Measurements from ENCODE around the gene GNRHR. TPM values are rescaled to one million over a fixed set of nuclear protein-coding genes. Genes with fewer than 3 reads are reported as not detected.

The GNRHR gene
- total RNA-seq, 1 donor from 2014 or later: not detected

GRCh38 chr4:67725981-67726380 is 28.2 kb downstream of the GNRHR start:
- Histone ChIP-seq H3K36me3 (ENCODE audit: control insufficient read depth, insufficient read depth, low read length) (no peaks in the 10 kb centered on the region), H3K4me3 (ENCODE audit: low read depth, low read length) (no peak overlapping the region), H3K27me3 (ENCODE audit: control insufficient read depth, insufficient read depth, low read length) (no peaks in the 10 kb centered on the region)
- TF ChIP-seq CTCF (IDR thresholded peaks at IDR 0.05; ENCODE audit: insufficient read depth, low read length, poor library complexity, severe bottlenecking): no peak
- DNase-seq (ENCODE audit: low read depth): no peak

GRCh38 chr4:67725132-67725531 is 29.1 kb downstream of the GNRHR start:
- Histone ChIP-seq H3K36me3 (ENCODE audit: control insufficient read depth, insufficient read depth, low read length) (no peaks in the 10 kb centered on the region), H3K27me3 (ENCODE audit: control insufficient read depth, insufficient read depth, low read length) (no peaks in the 10 kb centered on the region), H3K4me3 (ENCODE audit: low read depth, low read length) (no peak overlapping the region)
- no peak for DNase-seq (ENCODE audit: low read depth)
- TF ChIP-seq CTCF (IDR thresholded peaks at IDR 0.05; ENCODE audit: insufficient read depth, low read length, poor library complexity, severe bottlenecking): no peak

GRCh38 chr4:67723949-67724348 is 30.2 kb downstream of the GNRHR start:
- TF ChIP-seq CTCF (IDR thresholded peaks at IDR 0.05; ENCODE audit: insufficient read depth, low read length, poor library complexity, severe bottlenecking): no peak
- Histone ChIP-seq H3K4me3 (ENCODE audit: low read depth, low read length) (no peak overlapping the region), H3K36me3 (ENCODE audit: control insufficient read depth, insufficient read depth, low read length) (no peaks in the 10 kb centered on the region), H3K27me3 (ENCODE audit: control insufficient read depth, insufficient read depth, low read length) (no peaks in the 10 kb centered on the region)
- no peak for DNase-seq (ENCODE audit: low read depth)

GRCh38 chr4:67723341-67723740 is 30.8 kb downstream of the GNRHR start:
- H3K36me3 ChIP-seq (ENCODE audit: control insufficient read depth, insufficient read depth, low read length): no peaks in the 10 kb centered on the region
- no peak for DNase-seq (ENCODE audit: low read depth)
- H3K27me3 ChIP-seq (ENCODE audit: control insufficient read depth, insufficient read depth, low read length): no peaks in the 10 kb centered on the region
- no peak for TF ChIP-seq CTCF (IDR thresholded peaks at IDR 0.05; ENCODE audit: insufficient read depth, low read length, poor library complexity, severe bottlenecking)
- no peak overlapping the region for H3K4me3 ChIP-seq (ENCODE audit: low read depth, low read length)

- Histone ChIP-seq H3K36me3 (ENCODE audit: control insufficient read depth, insufficient read depth, low read length) (no peaks in the 10 kb centered on the region), H3K27me3 (ENCODE audit: control insufficient read depth, insufficient read depth, low read length) (no peaks in the 10 kb centered on the region), H3K4me3 (ENCODE audit: low read depth, low read length) (no peak overlapping the region)
- TF ChIP-seq CTCF (IDR thresholded peaks at IDR 0.05; ENCODE audit: insufficient read depth, low read length, poor library complexity, severe bottlenecking): no peak
- no peak for DNase-seq (ENCODE audit: low read depth)
These were observed 32.2 kb downstream of the GNRHR start for GRCh38 chr4:67721770-67722597.

- H3K36me3 ChIP-seq (ENCODE audit: control insufficient read depth, insufficient read depth, low read length): no peaks in the 10 kb centered on the region
- H3K27me3 ChIP-seq (ENCODE audit: control insufficient read depth, insufficient read depth, low read length): no peaks in the 10 kb centered on the region
- no peak for DNase-seq (ENCODE audit: low read depth)
- no peak overlapping the region for H3K4me3 ChIP-seq (ENCODE audit: low read depth, low read length)
- TF ChIP-seq CTCF (IDR thresholded peaks at IDR 0.05; ENCODE audit: insufficient read depth, low read length, poor library complexity, severe bottlenecking): no peak
These were observed 32.8 kb downstream of the GNRHR start for GRCh38 chr4:67721315-67721769.
